Body of pancreas (tissue), 4 donors: ENCODE measurements around the gene CIAO2B. TPM values are rescaled to one million over a fixed set of nuclear protein-coding genes. Genes with fewer than 3 reads are reported as not detected.
"Not testable (repeated sequence)": the region's sequence is repeated elsewhere in the genome, so short reads cannot be mapped to it uniquely, and the experiment has no call there.

Source experiments
- ATAC-seq: fragments of 150-250 bp; one replicate; pipeline ENCODE4 v1.9.1; 2016
- DNase-seq, 4 donors: peaks; one replicate each; pipeline ENCODE4 v3.0.0-alpha.2; 2019
- H3K27ac ChIP-seq, 4 donors: fragments of 200-600 bp; sonication (generic); 1 replicate in 3 of 4; 2 replicates in 1 of 4; pipeline versions ENCODE4 v1.5.1 to v1.6.1; 2016 to 2019; ENCODE audit warnings: mild to moderate bottlenecking in 1 of 4, mixed read lengths in 1 of 4, moderate library complexity in 1 of 4
- H3K27me3 ChIP-seq, 2 donors: fragments of 200-600 bp; sonication (generic); one replicate each; pipeline ENCODE4 v1.6.0; 2016; ENCODE audit warnings: mild to moderate bottlenecking in 1 of 2
- H3K36me3 ChIP-seq, 2 donors: fragments of 200-600 bp; sonication (generic); replicated peaks in 1 of 2; 2 replicates each; pipeline ENCODE4 v1.5.1; 2016; ENCODE audit warnings: low read depth in 2 of 2; ENCODE audit not compliant: insufficient read depth in 1 of 2
- H3K4me1 ChIP-seq: fragments of 200-600 bp; sonication (generic); one replicate; pipeline ENCODE4 v1.6.0; 2016
- H3K4me3 ChIP-seq, 2 donors: fragments of 200-600 bp; sonication (generic); 1 replicate in 1 of 2; 2 replicates in 1 of 2; pipeline ENCODE4 v1.5.1; 2016 to 2019
- H3K9me3 ChIP-seq, 3 donors: fragments of 200-600 bp; sonication (generic); 1 replicate in 2 of 3; 2 replicates in 1 of 3; pipeline ENCODE4 v1.5.1; 2016
- POLR2A ChIP-seq, 3 donors: fragments of 450-650 bp; IDR thresholded peaks; one replicate each; pipeline ENCODE4 v1.6.1; 2016; ENCODE audit warnings: antibody characterized with exemption in 3 of 3, mild to moderate bottlenecking in 2 of 3
- WGBS, 2 donors: methylation state at CpG; one replicate each; pipeline ENCODE4 v1.1.5; 2017; 5-methylcytosine and 5-hydroxymethylcytosine counted together
- intact Hi-C: fragments of 100-400 bp; cut with DNase I; formaldehyde crosslinking; loops from one replicate; pipeline ENCODE4 v1.15.1; 2023
- total RNA-seq, 2 donors: library from RNA; depleted of rRNA; stranded (reverse); fragments of >200 nt; gene quantifications; one replicate each; pipeline ENCODE4 v1.1.0, GENCODE V29; 2016
- TF ChIP-seq, protein P1 (sequence below), 7 experiments: fragments of 450-650 bp in 4 of 7; fragments of 200-600 bp in 3 of 7; sonication (generic) in 3 of 7; IDR thresholded peaks; one replicate each; pipeline ENCODE4 v1.5.1; 2016 to 2019; ENCODE audit warnings: antibody characterized with exemption in 7 of 7

The CIAO2B gene
- total RNA-seq, 2 donors from 2014 or later: 7.6 to 15.3 TPM

DNA sequence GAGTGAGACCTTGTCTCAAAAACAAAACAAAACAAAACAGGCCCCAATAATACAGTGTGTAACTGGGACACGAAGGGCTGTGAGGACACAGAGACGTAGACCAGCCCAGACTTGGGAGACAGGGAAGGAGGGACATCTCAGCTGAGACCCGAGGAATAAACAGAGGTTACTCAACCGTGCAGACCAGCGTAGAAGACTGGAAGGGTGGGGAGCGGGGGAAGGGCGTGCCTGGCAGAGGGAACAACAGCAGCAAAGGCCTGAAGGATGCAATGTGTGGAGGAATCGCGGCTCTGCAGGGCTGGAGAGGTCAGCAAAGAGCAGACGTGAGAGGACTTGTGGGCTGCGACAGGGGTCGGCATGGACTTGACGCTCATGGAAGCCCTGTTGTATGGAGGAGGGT is 42.5 kb upstream of the CIAO2B start:
- Histone ChIP-seq H3K4me1 (no peaks in the 10 kb centered on the region), H3K9me3 (no peaks in the 10 kb centered on the region), H3K27ac (no peak overlapping the region), H3K27me3 (no peaks in the 10 kb centered on the region), H3K36me3 (no peaks in the 10 kb centered on the region), H3K4me3 (no peak overlapping the region)
- DNase-seq (no peak), ATAC-seq (no peak)
- 31 to 37% methylated on average over 13 of the region's 13 CpGs for WGBS, 2 donors
- TF ChIP-seq, protein P1, sequence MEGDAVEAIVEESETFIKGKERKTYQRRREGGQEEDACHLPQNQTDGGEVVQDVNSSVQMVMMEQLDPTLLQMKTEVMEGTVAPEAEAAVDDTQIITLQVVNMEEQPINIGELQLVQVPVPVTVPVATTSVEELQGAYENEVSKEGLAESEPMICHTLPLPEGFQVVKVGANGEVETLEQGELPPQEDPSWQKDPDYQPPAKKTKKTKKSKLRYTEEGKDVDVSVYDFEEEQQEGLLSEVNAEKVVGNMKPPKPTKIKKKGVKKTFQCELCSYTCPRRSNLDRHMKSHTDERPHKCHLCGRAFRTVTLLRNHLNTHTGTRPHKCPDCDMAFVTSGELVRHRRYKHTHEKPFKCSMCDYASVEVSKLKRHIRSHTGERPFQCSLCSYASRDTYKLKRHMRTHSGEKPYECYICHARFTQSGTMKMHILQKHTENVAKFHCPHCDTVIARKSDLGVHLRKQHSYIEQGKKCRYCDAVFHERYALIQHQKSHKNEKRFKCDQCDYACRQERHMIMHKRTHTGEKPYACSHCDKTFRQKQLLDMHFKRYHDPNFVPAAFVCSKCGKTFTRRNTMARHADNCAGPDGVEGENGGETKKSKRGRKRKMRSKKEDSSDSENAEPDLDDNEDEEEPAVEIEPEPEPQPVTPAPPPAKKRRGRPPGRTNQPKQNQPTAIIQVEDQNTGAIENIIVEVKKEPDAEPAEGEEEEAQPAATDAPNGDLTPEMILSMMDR (IDR thresholded peaks at IDR 0.05): no peak
- no peak for TF ChIP-seq POLR2A (IDR thresholded peaks at IDR 0.05)
- intact Hi-C loops: loop anchor here (5.0 to 10.0 kb wide), 2 partner anchors 176 to 208 kb away; partner anchors contain the start of genes B3GNT9 and MATCAP1

DNA sequence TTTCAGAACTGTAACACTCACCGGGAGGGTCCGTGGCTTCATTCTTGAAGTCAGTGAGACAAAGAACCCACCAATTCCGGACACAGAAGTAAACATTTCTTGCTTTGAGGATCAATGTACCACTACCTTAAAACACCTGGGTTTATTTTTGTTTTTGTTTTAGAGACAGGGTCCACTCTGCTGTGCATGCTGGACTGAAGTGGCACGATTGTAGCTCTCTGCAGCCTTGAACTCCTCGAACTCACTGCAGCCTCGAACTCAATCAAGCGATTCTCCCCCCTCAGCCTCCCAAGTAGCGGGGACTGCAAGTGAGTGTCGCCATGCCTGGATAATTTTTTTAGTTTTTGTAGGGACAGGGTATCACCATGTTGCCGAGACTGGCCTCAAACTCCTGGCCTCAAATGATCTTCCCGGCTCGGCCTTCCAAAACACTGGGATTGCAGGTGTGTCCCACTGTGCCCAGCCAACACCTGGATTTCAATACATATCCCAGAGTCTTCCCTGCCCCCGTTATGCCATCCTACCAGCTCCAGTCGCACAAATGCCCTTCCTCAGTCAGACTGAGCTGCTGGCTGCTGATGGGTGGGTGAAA is 41.2 kb upstream of the CIAO2B start:
- DNase-seq: no peak
- no peaks in the 10 kb centered on the region for H3K27me3 ChIP-seq
- no peaks in the 10 kb centered on the region for H3K36me3 ChIP-seq
- no peaks in the 10 kb centered on the region for H3K9me3 ChIP-seq
- 59 to 61% methylated on average over 14 of the region's 14 CpGs for WGBS, 2 donors
- no peaks in the 10 kb centered on the region for H3K4me1 ChIP-seq
- intact Hi-C loops: loop anchor here (5.0 to 10.0 kb wide), 2 partner anchors 177 to 209 kb away; partner anchors contain the start of genes B3GNT9 and MATCAP1
- H3K4me3 ChIP-seq: no peak overlapping the region
- ATAC-seq: no peak
- no peak overlapping the region for H3K27ac ChIP-seq
- TF ChIP-seq POLR2A (IDR thresholded peaks at IDR 0.05): no peak

DNA sequence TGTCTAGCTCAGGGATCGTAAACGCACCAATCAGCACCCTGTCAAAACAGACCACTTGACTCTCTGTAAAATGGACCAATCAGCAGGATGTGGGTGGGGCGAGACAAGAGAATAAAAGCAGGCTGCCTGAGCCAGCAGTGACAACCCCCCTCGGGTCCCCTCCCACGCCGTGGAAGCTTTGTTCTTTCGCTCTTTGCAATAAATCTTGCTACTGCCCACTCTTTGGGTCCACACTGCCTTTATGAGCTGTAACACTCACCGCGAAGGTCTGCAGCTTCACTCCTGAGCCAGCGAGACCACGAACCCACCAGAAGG is 40.7 kb upstream of the CIAO2B start:
- not testable (repeated sequence) for H3K4me3 ChIP-seq, DNase-seq, H3K4me1 ChIP-seq, H3K27ac ChIP-seq, H3K9me3 ChIP-seq, H3K27me3 ChIP-seq, ATAC-seq, H3K36me3 ChIP-seq
- 50 to 52% methylated on average over 6 to 11 of the region's 11 CpGs for WGBS, 2 donors
- intact Hi-C loops: loop anchor here (5.0 to 10.0 kb wide), 2 partner anchors 177 to 210 kb away; partner anchors contain the start of genes B3GNT9 and MATCAP1

DNA sequence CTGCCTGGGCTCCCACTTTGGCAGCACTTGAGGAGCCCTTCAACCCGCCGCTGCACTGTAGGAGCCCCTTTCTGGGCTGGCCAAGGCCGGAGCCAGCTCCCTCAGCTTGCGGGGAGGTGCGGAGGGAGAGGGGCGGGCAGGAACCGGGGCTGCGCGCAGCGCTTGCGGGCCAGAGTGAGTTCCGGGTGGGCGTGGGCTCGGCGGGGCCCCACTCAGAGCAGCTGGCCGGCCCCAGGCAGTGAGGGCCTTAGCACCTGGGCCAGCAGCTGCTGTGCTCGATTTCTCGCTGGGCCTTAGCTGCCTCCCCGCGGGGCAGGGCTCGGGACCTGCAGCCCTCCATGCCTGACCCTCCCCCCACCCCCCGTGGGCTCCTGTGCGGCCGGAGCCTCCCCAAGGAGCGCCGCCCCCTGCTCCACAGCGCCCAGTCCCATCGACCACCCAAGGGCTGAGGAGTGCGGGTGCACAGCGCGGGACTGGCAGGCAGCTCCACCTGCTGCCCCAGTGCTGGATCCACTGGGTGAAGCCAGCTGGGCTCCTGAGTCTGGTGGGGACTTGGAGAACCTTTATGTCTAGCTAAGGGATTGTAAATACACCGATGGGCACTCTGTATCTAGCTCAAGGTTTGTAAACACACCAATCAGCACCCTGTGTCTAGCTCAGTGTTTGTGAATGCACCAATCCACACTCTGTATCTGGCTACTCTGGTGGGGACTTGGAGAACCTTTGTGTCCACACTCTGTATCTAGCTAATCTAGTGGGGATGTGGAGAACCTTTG is 40.1 kb upstream of the CIAO2B start:
- not testable (repeated sequence) for ATAC-seq, H3K4me3 ChIP-seq, H3K9me3 ChIP-seq, H3K27ac ChIP-seq, H3K27me3 ChIP-seq, H3K4me1 ChIP-seq, DNase-seq, H3K36me3 ChIP-seq
- WGBS, 2 donors: 58 to 75% methylated on average over 2 to 26 of the region's 32 CpGs
- intact Hi-C loops: loop anchor here (10.0 kb wide), 1 partner anchor 210 kb away; the partner anchor contains the start of gene MATCAP1

DNA sequence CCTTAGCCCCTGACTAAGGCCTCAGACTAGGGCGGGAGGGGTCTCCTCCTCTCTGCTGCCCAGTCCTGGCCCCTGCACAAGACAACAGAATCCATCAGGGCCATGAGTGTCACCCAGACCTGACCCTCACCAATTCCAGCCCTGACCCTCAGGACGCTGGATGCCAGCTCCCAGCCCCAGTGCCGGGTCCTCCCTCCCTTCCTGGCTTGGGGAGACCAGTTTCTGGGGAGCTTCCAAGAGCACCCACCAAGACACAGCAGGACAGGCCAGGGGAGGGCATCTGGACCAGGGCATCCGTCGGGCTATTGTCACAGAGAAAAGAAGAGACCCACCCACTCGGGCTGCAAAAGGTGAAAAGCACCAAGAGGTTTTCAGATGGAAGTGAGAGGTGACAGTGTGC is 39.5 kb upstream of the CIAO2B start:
- intact Hi-C loops: loop anchor here (10.0 kb wide), 1 partner anchor 211 kb away; the partner anchor contains the start of gene MATCAP1
- no peak for TF ChIP-seq POLR2A (IDR thresholded peaks at IDR 0.05)
- TF ChIP-seq, protein P1 (IDR thresholded peaks at IDR 0.05): no peak
- DNase-seq: no peak
- no peak overlapping the region for H3K27ac ChIP-seq
- WGBS, 2 donors: 71 to 100% methylated on average over 1 to 6 of the region's 6 CpGs
- no peaks in the 10 kb centered on the region for H3K36me3 ChIP-seq
- no peak for ATAC-seq
- no peaks in the 10 kb centered on the region for H3K9me3 ChIP-seq
- H3K4me3 ChIP-seq: no peak overlapping the region
- H3K27me3 ChIP-seq: no peaks in the 10 kb centered on the region
- no peaks in the 10 kb centered on the region for H3K4me1 ChIP-seq

DNA sequence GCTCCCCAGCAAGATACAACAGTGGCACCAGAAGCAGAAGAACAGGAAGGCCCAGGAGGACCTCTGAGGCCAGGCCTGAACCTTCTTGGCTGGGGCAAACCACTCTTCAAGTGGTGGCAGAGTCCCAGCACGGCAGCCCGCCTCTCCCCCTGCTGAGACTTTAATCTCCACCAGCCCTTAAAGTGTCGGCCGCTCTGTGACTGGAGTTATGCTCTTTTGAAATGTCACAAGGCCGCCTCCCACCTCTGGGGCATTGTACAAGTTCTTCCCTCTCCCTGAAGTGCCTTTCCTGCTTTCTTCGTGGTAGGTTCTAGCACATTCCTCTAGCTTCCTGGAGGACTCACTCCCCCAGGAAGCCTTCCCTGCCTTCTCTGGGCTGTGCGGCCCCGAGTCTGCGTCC is 38.8 kb upstream of the CIAO2B start:
- WGBS, 2 donors: 87 to 88% methylated on average over 9 of the region's 9 CpGs
- TF ChIP-seq, protein P1 (IDR thresholded peaks at IDR 0.05): no peak
- no peak for TF ChIP-seq POLR2A (IDR thresholded peaks at IDR 0.05)
- no peak for ATAC-seq
- no peak overlapping the region for H3K27ac ChIP-seq
- no peaks in the 10 kb centered on the region for H3K9me3 ChIP-seq
- H3K4me3 ChIP-seq: no peak overlapping the region
- intact Hi-C loops: loop anchor here (10.0 kb wide), 1 partner anchor 212 kb away; the partner anchor contains the start of gene MATCAP1
- H3K4me1 ChIP-seq: no peaks in the 10 kb centered on the region
- DNase-seq: no peak
- H3K36me3 ChIP-seq: no peaks in the 10 kb centered on the region
- no peaks in the 10 kb centered on the region for H3K27me3 ChIP-seq
